ENCODE results near the gene MEIOSIN. TPM values are rescaled to one million over a fixed set of nuclear protein-coding genes. Genes with fewer than 3 reads are reported as not detected.

Gene MEIOSIN
- total and polyA plus RNA-seq, 2 of the 4 experiments (the other 2 are of a cell fraction), result not detected

DNA sequence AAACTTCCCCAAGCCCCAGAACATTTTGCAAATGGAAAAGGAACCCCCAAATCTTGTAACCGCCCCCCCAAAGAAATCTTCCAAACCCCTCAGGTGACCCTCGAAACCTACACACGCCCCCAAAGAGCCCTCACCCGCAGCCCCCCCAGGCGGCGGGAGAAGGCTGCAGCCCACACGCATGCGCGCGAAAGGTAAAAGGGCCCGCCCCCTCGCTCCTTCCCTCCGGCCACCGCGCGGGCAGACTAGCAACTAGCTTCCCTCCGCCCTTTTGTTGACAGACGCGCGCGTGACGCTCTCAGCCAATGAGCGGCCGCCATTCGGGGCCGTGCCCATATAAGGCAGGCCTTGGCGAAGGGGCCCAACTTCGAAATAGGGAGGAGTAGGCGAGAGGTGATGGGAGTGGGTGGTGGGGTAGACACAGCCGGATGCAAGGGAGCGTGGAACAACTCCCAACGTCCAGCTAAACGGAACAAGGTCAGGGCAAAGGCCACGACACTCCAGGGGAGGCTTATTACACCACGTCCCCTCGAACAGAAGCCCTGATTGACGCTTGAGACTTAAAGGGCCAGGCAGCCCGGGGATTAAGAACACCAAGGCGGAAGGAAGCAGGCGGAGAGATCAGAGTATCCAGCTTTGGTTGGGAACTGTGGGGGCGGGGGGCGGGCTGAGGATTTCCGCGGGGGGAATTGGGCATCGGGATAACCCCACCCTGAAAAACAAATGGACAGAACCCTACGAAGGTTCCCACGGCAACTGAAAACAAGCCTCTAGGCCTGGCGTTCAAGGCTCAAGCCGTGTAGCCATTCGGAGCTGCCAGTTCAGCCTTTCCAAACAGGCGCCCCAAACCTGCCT lies 15.9 kb upstream of the MEIOSIN start (continued):
- TF ChIP-seq, protein P1, sequence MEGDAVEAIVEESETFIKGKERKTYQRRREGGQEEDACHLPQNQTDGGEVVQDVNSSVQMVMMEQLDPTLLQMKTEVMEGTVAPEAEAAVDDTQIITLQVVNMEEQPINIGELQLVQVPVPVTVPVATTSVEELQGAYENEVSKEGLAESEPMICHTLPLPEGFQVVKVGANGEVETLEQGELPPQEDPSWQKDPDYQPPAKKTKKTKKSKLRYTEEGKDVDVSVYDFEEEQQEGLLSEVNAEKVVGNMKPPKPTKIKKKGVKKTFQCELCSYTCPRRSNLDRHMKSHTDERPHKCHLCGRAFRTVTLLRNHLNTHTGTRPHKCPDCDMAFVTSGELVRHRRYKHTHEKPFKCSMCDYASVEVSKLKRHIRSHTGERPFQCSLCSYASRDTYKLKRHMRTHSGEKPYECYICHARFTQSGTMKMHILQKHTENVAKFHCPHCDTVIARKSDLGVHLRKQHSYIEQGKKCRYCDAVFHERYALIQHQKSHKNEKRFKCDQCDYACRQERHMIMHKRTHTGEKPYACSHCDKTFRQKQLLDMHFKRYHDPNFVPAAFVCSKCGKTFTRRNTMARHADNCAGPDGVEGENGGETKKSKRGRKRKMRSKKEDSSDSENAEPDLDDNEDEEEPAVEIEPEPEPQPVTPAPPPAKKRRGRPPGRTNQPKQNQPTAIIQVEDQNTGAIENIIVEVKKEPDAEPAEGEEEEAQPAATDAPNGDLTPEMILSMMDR (conservative IDR thresholded peaks at IDR 0.05; ENCODE audit: low read depth, low read length), result peak; percentile 29; the same call in 1 of the 2 replicates
- peak; percentile 81 for TF ChIP-seq POLR2A (IDR thresholded peaks at IDR 0.05; ENCODE audit: low read depth, low read length)
- no peak for TF ChIP-seq SMC3 (IDR thresholded peaks at IDR 0.05; ENCODE audit: low read depth, low read length)
